SK-N-MC (cell line): ENCODE results near the gene AFF1.
"Not testable (repeated sequence)": the region's sequence is repeated elsewhere in the genome, so short reads cannot be mapped to it uniquely, and the experiment has no call there.

Source experiments
- DNase-seq: peaks from one replicate; pipeline ENCODE4 v3.0.0-alpha.2; 2011; ENCODE audit warnings: low read depth, low spot score
- H3K27ac ChIP-seq: fragments of 200-600 bp; sonication (generic); 2 replicates; pipeline ENCODE4 v1.5.1; 2016; ENCODE audit warnings: mixed run types
- H3K36me3 ChIP-seq: fragments of 200-600 bp; sonication (generic); 2 replicates; pipeline ENCODE4 v1.6.1; 2017; ENCODE audit warnings: antibody characterized with exemption, low read length, mixed read lengths; ENCODE audit not compliant: insufficient read depth
- H3K4me3 ChIP-seq: fragments of 200-600 bp; sonication (generic); 2 replicates; pipeline ENCODE4 v1.5.1; 2016
- H3K9ac ChIP-seq: fragments of 200-600 bp; sonication (generic); 2 replicates; pipeline ENCODE4 v1.8.0; 2017; ENCODE audit warnings: mixed run types, mixed read lengths; ENCODE audit not compliant: insufficient read length
- H3K9me3 ChIP-seq: fragments of 200-600 bp; sonication (generic); 2 replicates; pipeline ENCODE4 v1.6.1; 2017; ENCODE audit warnings: low read depth, mild to moderate bottlenecking, antibody characterized with exemption, low read length, moderate library complexity, mixed read lengths
- EZH2 ChIP-seq: fragments of 200-600 bp; sonication (generic); IDR thresholded peaks from one replicate; pipeline ENCODE4 v1.6.1; 2017; ENCODE audit warnings: antibody characterized with exemption
- FOXP2 ChIP-seq: optimal IDR thresholded peaks from 2 replicates; pipeline ENCODE3; 2011; ENCODE audit warnings: mild to moderate bottlenecking, moderate library complexity; ENCODE audit not compliant: insufficient read depth; ENCODE audit errors: extremely low read length, control extremely low read depth
- POLR2AphosphoS5 ChIP-seq: IDR thresholded peaks from 2 replicates; pipeline ENCODE4 v1.6.1; 2012; ENCODE audit warnings: mild to moderate bottlenecking, low read depth, low read length, borderline replicate concordance

AFF1 gene

DNA sequence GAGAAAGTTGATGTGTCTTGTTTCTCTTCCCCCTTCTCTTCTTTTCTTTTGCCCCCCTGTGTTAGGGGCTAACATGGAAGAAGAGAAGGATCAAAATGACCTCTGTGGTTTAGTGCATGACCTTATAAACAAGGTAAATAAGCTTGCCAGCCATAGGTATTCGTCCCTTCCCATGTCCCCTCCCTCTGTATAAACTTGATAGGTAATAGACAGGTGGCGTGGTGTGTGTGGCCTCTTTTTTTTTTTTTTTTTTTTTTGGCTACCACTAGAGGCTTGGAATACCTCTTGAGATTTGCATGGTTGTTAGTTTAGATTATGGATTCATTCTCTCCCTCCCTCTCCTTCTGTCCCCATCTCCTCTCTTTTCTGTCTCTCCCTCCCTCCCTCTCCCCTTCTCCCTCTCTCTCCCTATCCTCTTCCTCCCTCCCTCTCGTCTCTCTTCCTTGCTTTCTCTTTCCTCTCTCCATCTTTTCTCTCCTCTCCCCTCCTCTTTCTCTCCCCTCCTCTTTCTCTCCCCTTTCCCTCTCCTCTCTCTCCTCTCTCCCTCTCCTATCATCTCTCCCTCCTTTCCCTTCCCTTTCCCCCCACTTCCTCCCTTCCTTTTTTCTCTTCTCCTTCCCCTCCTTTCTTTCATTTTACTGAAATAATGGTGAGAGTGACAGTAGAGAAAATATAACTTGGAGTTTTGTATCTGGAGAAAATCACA lies 134.4 kb downstream of the AFF1 start:
- DNase-seq: no peak
- Histone ChIP-seq H3K4me3 (peak overlapping the region; percentile 76), H3K9me3 (no peaks in the 10 kb centered on the region), H3K36me3 (peaks cover 1% of the 10 kb centered on the region; the same call in 1 of the 2 replicates), H3K9ac (peak overlapping the region; percentile 54), H3K27ac (peak overlapping the region; percentile 87)
- TF ChIP-seq POLR2AphosphoS5 (no peak), FOXP2 (no peak), EZH2 (no peak)

DNA sequence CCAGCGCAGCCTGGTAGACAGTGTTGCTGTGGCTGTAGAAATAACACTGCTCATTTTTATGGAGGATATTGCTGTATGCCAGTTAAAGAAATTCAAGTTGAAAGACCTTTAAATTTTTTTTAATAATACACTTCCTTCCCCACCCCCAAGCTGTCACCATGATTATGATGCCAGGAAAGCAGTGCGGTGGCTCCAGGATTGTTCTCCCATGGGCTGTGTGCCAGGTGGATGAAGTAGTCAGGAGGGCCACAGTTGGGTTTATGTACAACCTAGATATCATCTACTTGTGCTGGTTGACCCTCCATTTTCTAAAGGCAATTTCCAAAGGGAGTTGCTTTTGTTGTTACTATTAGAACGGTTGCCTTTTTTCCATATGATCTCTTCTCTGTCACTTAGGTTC lies 136.6 kb downstream of the AFF1 start:
- TF ChIP-seq FOXP2 (no peak), EZH2 (no peak), POLR2AphosphoS5 (no peak)
- Histone ChIP-seq H3K9me3 (no peaks in the 10 kb centered on the region), H3K9ac (no peak overlapping the region), H3K27ac (peak overlapping the region; percentile 5; the same call in 1 of the 2 replicates), H3K36me3 (no peaks in the 10 kb centered on the region), H3K4me3 (no peak overlapping the region)
- DNase-seq: no peak

DNA sequence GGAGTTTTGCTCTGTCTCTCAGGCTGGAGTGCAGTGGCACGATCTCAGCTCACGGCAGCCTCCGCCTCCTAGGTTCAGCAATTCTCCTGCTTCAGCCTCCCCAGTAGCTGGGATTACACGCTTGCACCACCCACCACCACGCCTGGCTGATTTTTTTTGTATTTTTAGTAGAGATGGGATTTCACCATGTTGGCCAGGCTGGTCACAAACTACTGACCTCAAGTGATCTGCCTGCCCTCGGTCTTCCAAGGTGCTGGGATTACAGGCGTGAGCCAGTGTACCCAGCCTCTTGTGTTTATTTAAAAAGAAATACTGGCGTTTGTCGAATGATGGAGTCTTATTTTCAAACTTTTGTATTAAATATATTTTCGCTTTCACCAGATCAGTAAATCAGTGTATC lies 137.7 kb downstream of the AFF1 start:
- H3K9ac ChIP-seq, H3K4me3 ChIP-seq, DNase-seq, H3K36me3 ChIP-seq, H3K9me3 ChIP-seq: not testable (repeated sequence)
- peak overlapping the region; percentile 28; the same call in 1 of the 2 replicates for H3K27ac ChIP-seq

DNA sequence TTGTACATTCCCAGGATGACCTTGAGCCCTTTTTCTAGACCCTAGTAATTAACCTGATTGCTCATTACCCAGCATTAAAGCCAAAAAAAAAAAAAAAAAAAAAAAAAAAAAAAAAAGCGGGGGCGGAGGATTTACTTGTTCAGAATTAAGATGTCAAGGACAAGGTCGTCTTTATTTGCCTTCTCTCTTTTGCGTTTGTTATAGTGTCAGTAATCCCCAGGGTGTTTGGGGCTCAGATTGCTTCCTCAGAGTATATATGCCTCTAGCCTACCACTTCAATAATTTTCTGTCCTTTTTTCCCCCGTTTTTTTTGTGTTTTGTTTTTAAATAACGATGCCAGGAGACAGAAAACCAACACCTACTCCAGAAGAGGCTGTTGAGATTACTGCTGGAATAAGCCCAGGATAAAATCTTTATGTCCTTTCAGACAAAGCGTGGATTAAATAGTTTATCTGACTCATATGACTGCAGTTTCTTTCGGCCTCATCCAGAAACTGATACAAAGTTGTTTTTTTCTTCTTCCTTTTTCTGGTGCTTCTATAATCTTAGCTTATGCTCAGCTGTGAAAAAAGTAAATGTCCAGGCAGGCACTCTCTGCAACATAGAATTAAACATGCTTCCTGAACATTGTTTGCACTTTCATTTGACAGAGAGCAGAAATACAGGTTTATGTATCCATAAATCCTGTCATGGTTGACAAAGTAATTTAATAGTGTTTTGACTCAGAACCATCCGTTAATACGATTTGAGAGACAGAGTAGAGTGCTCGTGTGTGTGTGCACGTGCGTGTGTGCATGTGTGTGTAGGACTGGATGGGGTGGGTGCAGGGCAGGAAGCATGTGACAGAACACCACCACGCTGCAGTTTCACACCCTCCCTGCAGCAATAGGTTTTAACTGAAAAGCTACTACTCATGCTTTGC lies 138.6 kb downstream of the AFF1 start:
- Histone ChIP-seq H3K9ac (peak overlapping the region; percentile 24), H3K36me3 (no peaks in the 10 kb centered on the region), H3K27ac (peak overlapping the region; percentile 67; the same call in 1 of the 2 replicates), H3K9me3 (no peaks in the 10 kb centered on the region), H3K4me3 (peak overlapping the region; percentile 0; the same call in 1 of the 2 replicates)
- no peak for DNase-seq
- TF ChIP-seq EZH2 (no peak), FOXP2 (no peak), POLR2AphosphoS5 (no peak)

DNA sequence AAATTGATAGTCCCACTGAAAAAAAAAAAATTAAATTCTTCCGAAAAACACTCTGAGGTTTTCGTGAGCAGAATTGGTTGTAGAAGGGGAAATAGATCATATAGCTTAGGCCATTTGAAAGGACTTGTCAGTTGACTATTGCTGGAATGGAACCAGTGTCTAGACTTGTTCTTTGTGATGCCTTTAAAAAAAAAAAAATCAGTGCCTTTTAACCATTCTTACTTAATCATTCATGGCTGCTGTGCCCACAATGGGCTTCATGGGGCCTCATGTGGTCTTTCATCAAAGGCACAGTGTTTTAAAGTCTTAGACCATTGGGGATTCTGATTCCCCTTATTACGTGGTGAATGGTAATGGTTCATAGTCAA lies 139.3 kb downstream of the AFF1 start:
- DNase-seq: no peak
- Histone ChIP-seq H3K27ac (no peak overlapping the region), H3K36me3 (no peaks in the 10 kb centered on the region), H3K4me3 (no peak overlapping the region), H3K9ac (no peak overlapping the region), H3K9me3 (no peaks in the 10 kb centered on the region)
- TF ChIP-seq FOXP2 (no peak), EZH2 (no peak), POLR2AphosphoS5 (no peak)

DNA sequence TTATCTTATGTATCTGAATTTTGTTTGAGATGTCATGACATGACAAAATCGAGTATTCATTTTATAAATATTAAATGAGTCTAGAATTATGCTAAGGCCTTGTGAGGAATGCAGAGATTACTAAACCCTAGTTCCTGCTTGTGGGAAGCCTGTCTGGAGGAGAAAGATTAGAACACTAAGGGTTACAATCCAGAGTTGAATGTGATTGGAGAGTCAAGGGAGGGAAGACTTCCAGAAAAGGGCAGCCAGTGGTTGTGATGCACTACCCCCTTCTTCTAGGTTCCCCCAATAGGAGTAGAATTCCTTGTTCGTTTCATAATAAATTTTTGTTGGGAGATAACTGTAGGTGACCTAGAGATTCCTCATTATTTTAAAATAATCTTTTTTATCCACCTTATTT lies 141.1 kb downstream of the AFF1 start:
- Histone ChIP-seq H3K4me3 (no peak overlapping the region), H3K36me3 (no peaks in the 10 kb centered on the region; the same call in 1 of the 2 replicates), H3K27ac (peak overlapping the region; percentile 57; the same call in 1 of the 2 replicates), H3K9ac (no peak overlapping the region), H3K9me3 (no peaks in the 10 kb centered on the region)
- no peak for DNase-seq
- TF ChIP-seq POLR2AphosphoS5 (no peak), FOXP2 (no peak), EZH2 (no peak)

DNA sequence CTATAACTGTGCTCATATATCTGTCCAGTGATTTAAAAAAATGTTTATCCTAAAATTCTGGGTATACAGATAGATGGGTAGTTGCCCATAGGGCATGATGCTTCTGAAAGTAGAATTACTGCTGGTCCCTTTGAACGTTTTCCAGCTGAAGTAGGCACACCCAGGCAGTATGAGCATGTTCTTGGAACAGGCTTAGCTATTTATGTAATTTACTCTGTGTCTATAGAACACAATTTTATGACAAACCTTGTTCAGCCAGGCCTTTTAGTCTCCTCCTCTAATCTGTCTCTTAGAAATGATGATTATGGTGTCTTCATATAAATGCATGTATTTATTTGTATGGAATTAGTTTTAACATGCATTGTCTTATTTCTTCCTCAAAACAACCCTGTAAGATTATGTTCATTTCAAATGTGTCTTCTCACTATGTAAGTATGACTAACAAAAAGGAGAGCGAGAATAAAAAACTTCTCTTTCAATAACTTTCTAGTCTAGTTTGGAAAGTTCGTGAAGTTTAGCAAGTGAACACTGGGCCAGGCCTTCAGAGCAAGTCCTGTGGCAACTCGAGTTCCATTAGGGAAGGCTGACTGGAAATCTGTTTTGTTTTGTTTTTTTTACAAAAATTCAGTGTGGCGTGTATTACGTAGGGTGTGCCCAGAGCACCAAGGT lies 142.0 kb downstream of the AFF1 start:
- H3K9ac ChIP-seq: no peak overlapping the region
- no peak overlapping the region; the same call in 1 of the 2 replicates for H3K27ac ChIP-seq
- DNase-seq: no peak
- H3K9me3 ChIP-seq: no peaks in the 10 kb centered on the region
- no peak for TF ChIP-seq EZH2
- no peak for TF ChIP-seq POLR2AphosphoS5
- no peak overlapping the region for H3K4me3 ChIP-seq
- no peaks in the 10 kb centered on the region; the same call in 1 of the 2 replicates for H3K36me3 ChIP-seq

DNA sequence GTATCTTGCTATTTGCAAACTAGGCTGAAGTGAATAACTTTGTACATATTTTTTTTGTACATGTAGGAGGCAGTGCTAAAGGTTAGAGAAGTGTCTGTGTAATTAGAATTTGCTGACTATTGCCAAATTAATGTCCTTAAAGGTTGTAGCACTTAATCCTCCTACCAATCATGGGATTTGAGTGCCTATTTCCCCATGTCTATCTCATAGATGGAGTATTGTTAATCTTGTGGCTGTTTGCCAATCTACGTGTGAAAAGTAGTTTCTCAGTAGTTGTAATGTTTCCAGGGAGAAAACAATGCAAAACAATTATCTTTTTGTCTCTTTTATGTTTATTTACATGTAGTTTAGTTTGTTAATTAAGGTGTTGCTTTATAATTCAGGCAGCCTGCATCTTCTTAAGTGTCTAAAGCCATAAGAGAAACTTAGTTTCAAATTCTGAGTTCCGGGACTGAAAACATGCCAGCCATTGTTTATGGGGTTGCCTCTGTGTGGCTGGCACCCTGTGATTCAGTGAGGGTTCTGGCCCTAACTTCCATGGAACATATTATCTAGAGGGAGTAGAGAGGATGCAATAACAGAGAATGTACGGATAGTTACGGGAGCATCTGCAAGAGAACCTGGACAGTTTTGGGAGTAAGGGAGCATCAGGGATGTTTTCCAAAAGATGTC lies 143.2 kb downstream of the AFF1 start:
- no peak for TF ChIP-seq POLR2AphosphoS5
- no peak for TF ChIP-seq FOXP2
- no peak for TF ChIP-seq EZH2
- no peak overlapping the region for H3K4me3 ChIP-seq
- no peak overlapping the region for H3K27ac ChIP-seq
- no peaks in the 10 kb centered on the region; the same call in 1 of the 2 replicates for H3K36me3 ChIP-seq
- no peak for DNase-seq
- H3K9ac ChIP-seq: no peak overlapping the region
- no peaks in the 10 kb centered on the region for H3K9me3 ChIP-seq
